ENCODE data around the gene GLI2. TPM values are rescaled to one million over a fixed set of nuclear protein-coding genes. Genes with fewer than 3 reads are reported as not detected.

Gene GLI2
- total RNA-seq, 1 experiment from 2014 or later = 3.2 TPM

DNA sequence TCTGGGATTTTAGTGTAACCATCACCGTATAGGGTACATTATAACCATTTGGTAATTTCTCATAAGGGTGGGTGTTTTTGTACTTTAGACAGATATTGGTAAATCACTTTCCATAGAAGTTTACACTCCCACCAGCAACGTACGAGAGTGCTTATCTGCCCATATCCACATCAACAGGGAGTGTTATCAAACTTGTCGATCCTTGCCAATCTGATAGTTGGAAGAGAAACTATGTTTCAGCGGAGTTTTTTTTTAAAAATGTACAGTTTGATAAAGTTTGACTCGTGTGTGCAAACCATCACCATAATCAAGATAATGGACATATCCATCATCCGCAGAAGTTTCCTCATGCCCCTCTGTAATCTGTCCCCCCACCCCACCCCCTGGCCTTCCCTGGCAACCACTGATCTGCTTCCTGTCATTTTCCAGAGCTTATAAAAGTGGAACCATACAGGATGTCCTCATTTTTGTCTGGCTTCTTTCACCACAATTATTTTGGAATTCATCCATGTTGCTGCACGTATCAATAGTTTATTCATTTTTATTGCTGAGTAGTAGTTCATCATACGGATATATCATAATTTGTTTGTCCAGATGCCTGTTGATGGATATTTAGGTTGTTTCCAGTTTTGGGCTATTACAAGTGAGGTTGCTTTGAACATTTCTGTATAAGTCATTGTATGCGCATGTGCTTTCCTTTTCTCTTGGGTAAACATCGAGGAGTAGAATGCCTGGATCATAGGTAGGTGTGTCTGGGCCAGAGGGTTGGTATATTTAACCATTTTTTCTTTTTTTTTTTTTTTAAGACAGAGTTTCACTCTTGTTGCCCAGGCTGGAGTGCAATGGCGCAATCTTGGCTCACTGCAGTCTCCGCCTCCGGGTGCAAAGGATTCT, 18.6 kb downstream of the GLI2 start:
- DNase-seq (ENCODE audit: low read depth) = no peak

DNA sequence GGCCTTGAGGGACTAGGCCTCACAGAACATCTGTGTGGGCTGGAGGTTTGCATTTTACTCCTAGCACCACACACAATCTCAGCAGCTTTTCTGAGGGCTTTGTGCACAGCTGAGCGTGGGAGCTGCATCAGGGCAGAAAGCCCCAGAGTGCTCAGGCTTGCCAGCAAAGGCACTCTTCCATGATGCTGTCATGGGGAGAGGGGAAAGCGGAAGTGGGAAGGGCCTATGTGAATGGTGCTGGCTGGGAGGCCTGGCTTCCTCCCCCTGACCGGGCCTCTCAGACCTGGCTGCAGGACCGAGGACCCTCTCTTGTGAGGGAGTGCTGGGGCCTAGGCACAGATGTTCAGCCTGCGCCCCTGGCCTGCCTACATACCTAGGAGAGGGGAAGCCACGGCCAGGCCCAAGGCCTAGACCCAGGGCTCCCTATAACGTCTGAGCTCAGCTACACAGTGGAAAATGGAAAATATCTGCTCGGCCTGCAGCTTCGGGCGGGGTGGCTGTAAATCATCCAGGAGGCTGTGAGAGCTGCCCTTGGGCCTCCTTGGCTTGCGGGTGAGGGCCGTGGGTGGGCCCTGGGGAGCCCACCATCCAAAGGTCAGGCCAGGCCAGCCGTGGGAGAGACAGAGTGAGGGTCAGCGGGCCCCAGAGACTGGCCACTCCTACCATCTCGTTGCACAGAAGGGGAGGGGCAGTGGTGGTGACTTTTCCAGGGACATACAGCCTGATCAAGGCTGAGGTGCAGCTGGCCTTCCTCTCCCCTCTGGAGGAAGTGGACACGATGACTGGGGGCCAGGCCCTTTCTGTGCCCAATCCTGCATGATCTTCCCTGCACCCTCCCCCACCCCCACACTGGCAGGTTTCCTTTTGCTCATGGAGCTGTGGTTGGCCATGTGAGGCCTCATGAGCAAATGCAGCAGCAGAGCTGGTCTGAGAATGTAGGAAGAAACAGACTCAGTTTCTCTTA, 22.8 kb downstream of the GLI2 start:
- DNase-seq (ENCODE audit: low read depth) = no peak

DNA sequence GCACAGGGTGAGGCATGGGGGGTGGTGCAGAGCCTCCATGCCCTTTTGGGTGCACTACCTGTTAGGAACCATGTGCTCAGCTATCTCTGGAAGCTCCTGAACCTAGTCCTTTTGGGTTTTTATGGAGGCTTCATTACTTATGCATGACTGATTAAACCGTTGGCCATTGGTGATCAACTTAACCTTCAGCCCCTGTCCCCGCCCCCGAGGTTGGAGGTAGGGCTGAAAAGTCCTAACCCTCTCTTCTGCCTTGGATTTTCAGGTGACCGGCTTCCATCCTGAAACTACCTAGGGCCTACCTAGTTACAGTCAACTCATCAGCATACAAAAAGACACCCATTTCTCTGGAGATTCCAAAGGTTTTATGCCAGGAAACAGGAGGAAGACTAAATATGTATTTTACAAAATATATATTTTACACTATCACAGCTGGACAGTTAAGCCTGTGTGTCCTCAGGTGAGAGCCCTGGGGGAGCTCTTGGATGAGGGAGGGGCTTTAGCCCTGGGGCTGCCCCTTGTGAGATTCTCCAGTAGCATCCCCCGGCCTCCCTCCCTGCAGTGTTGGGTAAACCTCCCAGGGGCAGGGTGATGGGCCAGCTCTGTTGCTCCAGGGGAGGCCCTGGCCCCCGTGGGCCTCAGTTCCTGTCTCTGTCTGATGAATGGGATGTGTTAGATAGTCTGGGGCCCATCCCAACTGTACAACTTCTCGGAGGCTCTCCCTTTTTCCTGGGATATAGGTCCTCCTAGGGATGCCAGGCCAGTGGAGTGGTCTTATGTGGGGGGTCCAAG, 24.1 kb downstream of the GLI2 start:
- no peak for DNase-seq (ENCODE audit: low read depth)

DNA sequence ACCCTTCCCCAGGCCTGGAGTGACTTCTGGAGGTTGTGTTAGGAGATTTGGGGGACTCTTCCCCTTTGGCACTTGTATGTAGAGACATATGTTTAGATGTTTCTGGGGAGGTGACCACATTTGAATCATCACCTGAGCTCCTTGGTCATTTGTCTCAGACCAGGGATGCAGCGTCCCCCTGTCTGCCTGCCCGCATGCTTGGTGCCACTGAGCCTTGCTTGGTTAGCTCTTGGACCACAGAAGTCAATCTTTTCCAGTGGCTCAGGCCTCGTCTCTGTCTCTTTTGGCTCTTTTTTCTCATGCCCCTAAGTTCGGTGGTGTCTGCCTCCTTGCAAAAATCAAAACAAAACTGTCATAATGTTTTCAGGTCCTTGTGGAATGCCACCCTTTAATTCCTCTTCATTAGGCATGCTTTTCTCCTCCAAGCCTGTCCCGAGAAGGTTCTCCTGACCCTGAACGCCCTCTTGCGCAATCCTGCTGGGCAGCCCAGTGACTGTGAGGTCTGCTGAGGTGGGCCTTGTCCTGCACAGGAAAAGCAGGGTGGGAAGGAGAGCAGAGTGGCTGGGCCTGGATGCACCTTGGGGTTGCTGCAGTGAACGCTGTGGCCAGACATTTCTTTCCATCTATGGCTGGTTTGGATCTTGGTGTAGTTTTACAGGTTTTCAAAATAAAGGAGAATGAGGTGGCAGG, 24.9 kb downstream of the GLI2 start:
- DNase-seq (ENCODE audit: low read depth) = no peak

DNA sequence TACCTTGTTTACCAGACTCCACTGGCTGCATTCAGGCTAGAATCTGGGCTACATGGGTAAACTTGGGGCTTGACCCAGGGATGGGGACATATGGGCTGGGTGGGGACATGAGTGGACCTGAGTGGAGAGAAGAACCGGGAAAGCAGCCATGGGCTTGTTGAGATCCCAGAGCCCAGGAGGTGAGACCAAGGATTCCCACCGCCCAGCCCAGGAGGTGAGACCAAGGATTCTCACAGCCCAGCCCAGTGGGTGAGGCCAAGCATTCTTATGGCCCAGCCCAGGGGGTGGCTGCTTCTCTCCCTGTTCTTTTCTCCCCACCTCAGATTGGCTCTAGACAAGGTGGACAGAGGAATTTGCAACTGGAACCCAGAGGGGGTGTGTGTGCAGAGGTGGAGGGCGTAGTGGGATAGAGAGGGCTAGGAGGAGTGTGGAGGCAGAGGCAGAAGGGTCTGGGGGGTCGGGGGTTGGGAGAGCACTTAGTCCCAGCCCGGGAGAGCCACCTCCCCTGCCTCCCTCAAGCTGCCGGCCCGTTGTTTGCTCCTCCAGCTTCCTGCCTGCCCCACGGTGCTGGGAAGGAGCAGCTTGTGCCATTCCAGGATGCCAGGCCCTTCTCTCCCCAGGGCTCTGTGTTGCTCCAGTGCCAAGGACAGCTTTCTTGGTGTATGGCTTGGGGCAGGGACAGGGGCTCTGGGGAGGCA, 25.6 kb downstream of the GLI2 start:
- DNase-seq (ENCODE audit: low read depth) = no peak

DNA sequence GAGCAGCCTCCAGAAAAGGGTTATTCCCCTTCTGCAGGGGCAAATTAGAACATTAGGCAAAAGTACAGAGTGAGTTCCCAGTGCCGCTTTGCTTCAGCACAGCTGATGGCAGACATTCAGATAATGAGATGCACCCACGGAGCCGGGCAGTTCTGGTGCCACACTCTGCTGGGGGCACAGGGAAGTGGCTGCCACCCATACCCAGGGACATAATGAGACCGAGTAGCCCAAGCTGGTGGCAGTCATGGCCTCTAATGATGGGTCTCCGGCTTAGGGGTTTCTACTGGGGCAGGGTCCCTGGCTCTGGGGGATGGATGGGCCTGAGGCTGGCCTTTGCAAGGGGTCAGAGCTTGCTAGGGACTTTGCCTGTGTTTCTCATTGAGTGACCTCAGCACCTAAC, 26.2 kb downstream of the GLI2 start:
- DNase-seq (ENCODE audit: low read depth) = no peak

DNA sequence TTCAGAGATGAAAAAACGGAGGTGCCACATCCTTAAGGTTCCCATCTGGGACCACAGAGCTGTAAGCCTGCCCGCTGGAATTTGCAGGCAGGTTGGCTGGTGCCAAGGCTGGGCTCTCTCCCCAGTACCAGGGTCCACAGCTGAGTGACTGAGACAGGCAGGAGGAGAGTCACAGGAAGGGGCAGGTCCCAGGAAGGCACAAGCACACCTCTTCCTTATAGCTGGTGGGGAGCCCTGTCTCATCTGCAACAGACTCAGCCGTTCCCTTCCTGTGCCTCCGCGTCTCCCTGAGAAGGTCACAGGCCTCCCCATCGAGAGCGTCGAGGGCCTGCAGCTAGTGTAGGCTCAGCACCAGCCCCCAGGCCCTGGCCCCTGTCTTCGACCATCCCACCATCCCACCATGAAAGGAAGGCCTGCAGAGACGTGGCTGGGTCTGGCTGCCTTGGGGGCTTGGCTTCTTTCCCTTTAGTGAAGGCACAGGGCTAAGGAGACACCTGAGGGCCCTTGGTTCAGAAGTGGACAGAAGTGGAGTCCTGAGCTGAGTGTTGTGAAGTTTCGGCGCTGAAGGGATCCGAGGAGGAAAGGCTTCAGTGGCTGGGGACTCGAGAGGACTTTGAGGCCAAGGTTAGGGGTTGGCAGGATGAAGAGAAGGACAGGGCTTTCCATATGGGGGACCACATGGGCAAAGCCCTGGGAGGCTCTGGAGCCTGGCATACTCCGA, 26.8 kb downstream of the GLI2 start:
- DNase-seq (ENCODE audit: low read depth) = no peak

DNA sequence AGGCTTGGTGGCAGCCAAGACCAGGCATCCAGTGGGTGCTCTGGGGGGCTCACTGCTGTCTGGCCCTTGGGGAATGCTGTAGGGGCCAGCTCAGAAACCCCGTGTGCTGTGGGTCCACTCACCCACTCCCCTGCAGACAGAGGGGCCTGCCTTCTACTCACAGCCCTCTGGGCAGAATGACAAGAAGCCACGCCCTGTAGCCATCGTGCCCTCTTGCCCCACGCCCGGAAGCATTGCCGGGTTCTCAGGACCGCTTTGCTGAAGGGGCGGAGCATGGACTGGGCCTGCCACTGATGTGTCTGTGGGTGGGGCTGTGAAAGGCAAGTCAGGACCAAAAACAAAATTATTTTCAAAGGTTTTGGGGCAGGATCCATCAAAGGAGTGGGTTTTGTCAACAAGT, 27.8 kb downstream of the GLI2 start:
- peak; percentile 35 for DNase-seq (ENCODE audit: low read depth)

DNA sequence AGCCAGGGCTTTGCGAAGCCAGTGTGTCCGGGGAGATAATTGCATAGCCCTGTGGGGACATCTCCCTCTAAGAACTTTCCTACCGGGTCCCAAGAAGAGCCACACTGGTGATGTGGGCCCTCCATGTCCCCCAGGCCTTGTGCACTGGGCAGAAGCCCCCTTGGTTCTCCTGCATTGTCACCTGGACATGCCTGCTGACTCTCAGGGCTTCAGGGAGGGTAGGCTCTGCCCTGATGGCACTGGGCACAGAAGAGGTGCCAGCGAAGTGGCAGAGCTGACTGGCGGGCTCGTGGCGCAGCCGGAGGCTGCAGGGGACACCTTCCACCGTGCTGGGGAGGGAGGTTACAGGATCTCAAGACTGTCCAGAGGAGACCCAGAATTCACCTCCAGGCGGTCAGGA, 28.3 kb downstream of the GLI2 start:
- DNase-seq (ENCODE audit: low read depth) = no peak

DNA sequence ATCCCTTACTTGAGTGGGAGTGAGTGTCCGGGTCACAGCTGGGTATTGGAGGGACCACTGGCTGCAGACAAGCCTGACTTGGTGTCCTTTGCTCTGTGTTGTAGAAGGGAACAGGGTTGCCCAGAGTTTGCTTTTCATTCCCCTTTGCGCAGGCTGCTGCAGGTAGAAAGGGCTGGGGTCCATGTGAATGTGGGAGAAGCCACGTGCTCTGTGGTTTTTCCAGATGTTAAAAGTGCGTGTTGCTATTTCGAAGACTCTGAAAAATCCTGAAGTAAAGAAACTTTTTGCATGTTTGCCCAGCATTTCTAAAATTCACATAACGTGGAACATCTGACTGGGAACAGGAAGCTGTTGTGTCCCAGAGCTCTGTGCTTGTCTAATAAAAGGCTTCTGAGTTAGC, 28.8 kb downstream of the GLI2 start:
- DNase-seq (ENCODE audit: low read depth) = no peak

DNA sequence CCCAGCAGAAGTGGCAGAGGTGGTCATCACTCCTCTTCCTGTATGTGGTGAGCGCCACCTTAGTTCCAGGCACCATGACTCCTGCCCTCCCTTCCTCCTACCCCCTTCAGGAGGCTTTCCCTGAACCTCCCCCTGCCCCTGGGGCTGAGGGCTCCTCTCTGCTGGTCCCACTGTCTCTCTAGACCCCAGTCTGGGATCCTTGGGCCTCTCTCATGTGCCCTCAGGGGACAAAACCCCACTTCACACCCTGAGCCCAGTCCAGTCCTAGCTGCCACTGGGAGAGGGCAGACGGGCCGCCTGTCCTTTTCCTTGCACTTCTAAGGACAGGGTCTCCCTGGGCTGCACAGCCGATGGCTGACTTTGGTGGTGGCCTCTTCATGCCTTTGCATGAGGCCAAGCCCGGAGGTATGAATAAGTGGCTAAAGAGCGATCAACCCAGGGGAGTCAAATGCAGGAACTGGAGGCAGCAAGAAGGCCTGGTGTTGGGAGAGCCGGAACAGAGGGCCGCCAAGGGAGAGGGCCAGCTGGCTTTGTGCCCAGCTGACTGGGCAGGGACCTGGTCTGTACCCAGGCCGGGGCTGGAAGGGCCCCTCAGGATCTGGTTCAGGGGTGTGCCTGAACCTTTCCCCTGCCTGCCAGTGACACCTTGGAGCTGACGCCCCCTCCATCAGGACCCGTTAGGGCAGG, 29.5 kb downstream of the GLI2 start:
- DNase-seq (ENCODE audit: low read depth) = no peak

DNA sequence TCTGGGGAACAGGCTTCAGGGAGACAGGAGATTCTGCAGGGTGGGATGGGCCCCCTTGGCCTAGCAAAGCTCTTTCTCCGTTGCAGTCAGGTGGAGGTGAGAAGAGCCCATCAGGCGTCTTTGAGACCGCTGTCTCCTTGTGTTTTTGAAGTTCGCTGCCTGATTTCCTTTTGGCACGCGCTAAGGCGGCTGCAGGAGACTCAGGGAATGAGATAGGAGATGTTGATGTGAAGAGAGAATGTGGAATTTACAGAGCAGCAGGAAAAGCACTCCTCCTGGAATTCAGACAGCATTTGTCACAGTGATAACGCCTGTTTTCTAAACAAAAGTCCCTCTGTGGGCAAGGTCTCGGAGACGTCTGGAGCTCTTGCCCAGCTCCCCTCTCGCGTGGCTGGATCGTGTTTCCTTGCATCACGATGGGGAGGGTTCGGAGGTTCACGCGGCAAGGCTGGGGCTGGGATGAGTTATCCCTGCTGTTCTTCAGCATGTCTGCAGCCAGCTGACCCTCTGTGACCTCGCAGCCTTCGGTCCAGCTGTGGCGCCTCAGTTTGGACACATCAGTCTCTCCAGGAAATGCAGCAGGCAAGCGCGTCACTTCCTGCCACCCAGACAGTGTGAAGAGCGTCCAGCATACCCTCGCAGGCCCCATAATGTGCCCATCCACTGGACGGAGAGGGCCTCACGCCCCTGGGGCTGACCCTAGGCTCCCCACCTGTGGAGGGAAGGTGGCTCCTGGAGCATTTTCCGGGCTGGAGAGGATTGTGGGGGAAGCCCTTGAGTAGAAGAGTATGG, 30.2 kb downstream of the GLI2 start:
- DNase-seq (ENCODE audit: low read depth) = peak; percentile 90

DNA sequence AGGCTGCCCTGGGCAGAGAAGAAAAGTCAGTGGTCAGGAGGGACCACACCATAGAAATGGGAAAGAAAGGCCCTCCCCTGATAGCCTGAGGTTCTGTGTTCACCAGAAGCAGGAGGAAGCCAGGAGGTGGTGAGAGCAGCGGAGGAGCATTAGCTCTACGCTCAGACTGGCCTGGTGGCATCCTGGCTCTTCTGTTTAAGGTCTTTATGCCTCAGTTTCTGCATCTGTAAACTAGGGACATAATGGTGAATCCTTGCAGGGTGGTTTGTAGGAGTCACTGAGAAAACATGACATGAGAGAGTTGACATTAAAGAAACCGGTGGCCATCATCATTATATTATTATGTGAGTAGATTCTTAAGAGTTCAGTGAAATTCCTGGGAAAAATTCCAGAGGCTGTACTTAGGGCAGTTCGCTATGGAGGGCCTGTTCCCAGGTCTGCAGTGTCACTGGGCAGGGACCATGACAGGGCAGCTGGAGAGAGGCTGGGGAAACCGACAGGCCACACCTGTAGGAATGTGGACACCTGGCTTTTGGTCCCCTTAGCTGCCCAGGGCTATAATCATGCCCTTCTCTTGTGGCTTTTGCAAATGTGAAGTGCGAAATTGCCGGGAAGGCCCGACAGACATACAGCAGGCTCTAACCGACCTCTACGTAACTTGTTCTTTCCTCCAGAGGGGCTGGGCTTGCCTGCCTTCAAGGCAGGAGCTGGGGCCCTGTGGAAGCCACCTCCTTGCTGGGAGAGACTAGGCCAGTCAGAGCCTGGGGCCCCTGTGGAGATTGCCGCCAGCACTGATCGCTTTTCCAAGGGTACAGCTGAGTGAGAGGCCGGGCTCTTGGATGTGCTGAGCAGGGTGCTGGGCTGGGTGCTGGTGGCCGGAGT, 31.0 kb downstream of the GLI2 start:
- DNase-seq (ENCODE audit: low read depth) = no peak

DNA sequence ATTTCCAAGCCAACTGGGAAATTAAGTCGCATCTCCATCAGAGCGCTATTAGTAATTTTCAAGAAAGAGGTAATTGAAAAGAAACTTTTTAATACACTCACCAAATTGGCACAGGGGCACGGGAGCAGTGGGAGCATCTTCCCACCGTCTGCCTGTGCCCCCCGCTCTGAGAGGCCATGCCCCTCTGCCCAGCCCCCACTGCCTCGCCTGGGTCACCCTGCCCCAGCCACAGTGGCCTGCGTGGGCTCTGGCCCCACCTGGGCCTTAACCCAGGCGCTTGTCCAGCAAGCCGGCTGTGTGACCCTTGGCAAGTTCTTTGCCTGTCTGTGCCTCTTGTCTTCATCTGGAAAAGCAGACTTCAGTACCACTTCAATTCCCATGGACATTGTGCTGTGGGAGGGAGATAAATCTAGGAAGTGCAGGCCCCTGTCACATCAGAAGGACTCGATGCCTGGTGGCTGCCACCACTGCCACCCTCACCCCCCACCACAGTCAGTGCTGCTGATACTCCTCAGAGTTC, 31.9 kb downstream of the GLI2 start:
- no peak for DNase-seq (ENCODE audit: low read depth)

DNA sequence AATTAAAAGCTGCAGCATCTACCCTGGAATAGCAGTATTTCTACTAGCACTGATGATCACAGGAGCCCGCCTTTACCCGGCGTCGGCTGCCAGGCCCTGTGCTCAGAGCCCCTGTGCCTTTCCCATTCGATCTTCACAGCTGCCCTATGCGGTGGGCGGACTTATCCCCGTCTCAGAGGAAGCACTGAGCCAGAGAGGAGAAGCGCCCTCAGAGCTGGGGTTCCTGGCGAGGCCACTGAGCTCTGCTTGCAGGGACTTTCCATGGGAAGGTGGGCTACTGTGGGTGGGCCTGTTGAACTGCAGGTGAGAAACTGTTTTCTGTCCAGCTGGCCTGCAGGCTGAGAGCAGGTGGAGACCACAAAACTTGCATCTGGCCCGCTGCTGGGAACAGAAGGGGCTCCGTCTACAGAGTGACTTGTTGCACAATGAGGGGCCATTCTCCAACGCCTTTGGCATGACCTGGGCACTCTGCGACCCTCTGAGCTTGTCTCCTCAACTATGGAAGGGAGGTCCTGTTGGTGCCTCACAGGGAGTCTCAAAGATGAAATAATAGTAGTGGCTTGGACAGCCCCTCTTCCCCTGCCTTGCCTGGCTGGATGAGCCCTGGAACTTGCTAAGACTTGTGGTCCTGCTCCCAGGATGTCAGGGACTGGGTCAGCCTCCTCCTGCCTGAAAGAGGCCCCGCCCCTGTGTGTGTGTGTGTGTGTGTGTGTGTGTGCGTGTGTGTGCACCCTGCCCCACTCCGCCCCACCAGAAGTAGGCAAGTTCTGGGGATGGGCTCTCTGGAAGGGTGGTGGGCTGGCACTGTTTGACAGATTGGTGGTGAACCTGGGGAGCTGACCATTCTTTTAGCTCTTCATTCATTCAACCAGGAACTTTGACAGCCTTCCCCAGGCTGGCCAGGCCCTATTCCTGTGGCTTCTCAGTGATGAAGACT, 32.7 kb downstream of the GLI2 start:
- no peak for DNase-seq (ENCODE audit: low read depth)
